ENCODE data around the gene CBFA2T3. TPM values are rescaled to one million over a fixed set of nuclear protein-coding genes. Genes with fewer than 3 reads are reported as not detected.
"Not testable (repeated sequence)": the region's sequence is repeated elsewhere in the genome, so short reads cannot be mapped to it uniquely, and the experiment has no call there.

The CBFA2T3 gene
- total RNA-seq, 1 donor from 2014 or later: 32.8 TPM

DNA sequence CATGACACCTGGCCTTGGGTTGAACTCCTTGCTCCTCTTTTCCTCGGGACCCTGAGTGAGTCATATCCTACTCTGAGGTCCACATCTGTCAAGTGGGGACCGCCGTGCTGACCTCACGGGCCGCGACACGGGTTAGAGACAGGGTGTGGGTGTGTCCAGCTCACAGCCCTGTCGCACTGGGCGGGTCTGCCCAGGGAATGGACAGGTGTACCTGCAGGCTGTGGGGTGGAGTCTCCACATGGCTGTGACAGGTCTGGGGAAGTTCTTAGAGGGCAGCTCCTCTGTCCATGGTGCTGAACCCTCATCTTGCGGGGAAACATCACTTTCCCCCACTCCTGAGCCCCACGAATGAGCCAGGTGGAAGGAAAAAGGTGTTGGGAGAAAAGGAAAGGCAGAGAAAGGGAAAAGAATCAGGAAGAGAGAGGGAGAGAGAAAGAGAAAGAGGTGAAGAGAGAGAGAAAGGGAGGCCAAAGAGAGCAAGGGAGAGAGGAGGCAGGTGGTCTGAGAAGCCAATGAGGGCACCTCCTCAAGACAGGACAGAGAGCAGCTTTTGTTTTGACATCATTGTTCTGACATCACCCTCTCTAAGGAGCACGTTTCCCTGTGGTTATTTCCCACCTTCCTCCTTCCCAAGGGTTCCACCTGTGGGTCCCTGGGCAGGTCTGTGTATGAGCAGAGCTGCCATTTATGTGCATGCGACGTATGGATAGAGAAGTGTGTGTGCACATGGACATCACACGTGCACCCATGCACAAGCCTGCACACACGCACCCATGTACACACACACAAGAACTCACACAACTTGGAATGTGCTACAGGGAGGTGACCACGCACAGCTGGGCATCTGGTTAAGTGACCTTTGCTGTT is 32.6 kb upstream of the CBFA2T3 start:
- TF ChIP-seq, protein P1, sequence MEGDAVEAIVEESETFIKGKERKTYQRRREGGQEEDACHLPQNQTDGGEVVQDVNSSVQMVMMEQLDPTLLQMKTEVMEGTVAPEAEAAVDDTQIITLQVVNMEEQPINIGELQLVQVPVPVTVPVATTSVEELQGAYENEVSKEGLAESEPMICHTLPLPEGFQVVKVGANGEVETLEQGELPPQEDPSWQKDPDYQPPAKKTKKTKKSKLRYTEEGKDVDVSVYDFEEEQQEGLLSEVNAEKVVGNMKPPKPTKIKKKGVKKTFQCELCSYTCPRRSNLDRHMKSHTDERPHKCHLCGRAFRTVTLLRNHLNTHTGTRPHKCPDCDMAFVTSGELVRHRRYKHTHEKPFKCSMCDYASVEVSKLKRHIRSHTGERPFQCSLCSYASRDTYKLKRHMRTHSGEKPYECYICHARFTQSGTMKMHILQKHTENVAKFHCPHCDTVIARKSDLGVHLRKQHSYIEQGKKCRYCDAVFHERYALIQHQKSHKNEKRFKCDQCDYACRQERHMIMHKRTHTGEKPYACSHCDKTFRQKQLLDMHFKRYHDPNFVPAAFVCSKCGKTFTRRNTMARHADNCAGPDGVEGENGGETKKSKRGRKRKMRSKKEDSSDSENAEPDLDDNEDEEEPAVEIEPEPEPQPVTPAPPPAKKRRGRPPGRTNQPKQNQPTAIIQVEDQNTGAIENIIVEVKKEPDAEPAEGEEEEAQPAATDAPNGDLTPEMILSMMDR (IDR thresholded peaks at IDR 0.05): no peak
- Histone ChIP-seq H3K4me1 (no peaks in the 10 kb centered on the region), H3K4me3 (no peak overlapping the region), H3K9me3 (no peaks in the 10 kb centered on the region), H3K36me3 (no peaks in the 10 kb centered on the region), H3K27me3 (no peaks in the 10 kb centered on the region), H3K27ac (no peak overlapping the region)
- DNase-seq (ENCODE audit: low spot score in 2 of 2): no peak
- intact Hi-C loops (cut with DNase I): no loop called here

DNA sequence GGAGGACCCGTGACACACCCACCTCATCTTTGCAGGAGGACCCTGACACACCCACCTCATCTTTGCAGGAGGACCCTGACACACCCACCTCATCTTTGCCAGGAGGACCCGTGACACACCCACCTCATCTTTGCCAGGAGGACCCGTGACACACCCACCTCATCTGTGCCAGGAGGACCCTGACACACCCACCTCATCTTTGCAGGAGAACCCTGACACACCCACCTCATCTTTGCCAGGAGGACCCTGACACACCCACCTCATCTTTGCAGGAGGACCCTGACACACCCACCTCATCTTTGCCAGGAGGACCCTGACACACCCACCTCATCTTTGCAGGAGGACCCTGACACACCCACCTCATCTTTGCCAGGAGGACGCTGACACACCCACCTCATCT is 31.8 kb upstream of the CBFA2T3 start:
- H3K36me3 ChIP-seq; H3K27ac ChIP-seq; H3K27me3 ChIP-seq; H3K4me1 ChIP-seq; H3K4me3 ChIP-seq; DNase-seq (ENCODE audit: low spot score in 2 of 2); intact Hi-C loops (cut with DNase I); H3K9me3 ChIP-seq: not testable (repeated sequence)

DNA sequence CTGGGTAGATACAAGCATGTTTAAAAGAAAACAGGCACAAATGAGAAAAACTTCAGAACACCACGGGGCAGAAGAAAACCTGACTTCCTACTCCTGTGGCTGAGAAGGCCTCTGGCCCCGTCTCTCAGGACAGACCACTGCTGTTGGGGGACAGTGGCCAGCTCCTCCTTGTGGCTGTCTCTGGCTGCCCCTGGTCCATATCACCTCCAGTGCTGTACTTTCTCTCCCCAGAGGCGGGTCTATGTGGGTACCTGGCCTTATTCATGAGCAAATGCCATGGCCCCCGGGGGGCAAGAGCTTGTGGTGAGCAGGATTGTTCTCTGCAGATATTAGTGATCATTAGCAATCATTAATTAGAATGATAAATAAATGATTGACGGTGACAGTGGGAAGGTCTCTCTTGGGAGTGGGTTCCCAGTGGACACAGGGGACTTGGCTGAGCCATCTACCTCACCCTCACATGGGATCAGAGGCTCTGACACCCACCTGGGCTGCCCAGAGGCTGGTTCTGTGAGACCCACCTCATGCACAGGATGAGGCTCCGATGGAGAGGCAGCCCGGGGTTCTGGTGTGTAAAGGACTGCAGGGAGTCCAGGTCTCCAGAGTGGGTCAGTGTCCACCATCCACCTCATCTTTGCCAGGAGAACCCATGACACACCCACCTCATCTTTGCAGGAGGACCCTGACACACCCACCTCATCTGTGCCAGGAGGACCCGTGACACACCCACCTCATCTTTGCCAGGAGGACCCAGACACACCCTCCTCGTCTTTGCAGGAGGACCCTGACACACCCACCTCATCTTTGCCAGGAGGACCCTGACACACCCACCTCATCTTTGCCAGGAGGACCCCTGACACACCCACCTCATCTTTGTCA is 30.6 kb upstream of the CBFA2T3 start:
- H3K4me1 ChIP-seq: no peaks in the 10 kb centered on the region
- no peak overlapping the region for H3K27ac ChIP-seq
- peak in 1 of 2 donors; percentile 19 for DNase-seq (ENCODE audit: low spot score in 2 of 2)
- TF ChIP-seq, protein P1 (IDR thresholded peaks at IDR 0.05): no peak
- no peaks in the 10 kb centered on the region for H3K9me3 ChIP-seq
- no peaks in the 10 kb centered on the region for H3K27me3 ChIP-seq
- no peaks in the 10 kb centered on the region for H3K36me3 ChIP-seq
- H3K4me3 ChIP-seq: no peak overlapping the region
- intact Hi-C loops (cut with DNase I): no loop called here

DNA sequence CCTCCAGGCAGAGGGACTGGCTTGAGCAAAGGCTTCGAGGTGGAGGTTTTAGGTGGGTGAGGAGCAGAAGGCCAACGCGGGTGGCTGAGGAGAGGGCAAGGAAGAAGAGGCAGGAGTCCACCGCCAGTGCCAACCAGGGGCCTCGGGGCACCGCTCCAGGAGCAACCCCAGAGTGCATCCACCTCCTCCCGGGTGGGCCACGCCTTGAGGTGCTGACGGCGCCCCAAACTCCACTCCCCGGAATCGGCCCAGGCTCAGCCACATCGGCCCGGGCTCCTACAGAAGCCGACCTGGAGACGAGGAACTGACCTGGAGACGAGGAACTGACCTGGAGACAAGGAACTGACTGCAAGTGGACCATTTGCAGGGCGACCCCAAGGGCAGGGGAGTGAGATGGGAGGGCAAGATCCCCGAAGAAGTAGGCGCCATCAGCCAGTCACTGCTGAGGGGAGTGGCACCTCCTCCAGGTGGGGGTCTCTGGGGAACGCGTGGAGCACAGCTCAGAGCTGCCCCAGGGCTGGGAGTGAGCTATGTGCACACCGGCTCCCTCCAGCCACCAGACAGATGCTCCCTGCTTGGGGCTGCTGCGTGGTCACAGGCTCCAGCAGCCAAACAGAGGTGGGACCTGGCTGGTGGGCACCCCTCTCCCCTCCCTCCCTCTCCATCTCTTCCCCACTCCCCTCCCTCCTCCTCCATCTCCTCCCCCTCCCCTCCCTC is 29.2 kb upstream of the CBFA2T3 start:
- Histone ChIP-seq H3K4me3 (no peak overlapping the region), H3K9me3 (peaks cover 0 to 3% of the 10 kb centered on the region in 2 donors), H3K4me1 (no peaks in the 10 kb centered on the region), H3K36me3 (no peaks in the 10 kb centered on the region), H3K27ac (no peak overlapping the region), H3K27me3 (no peaks in the 10 kb centered on the region)
- DNase-seq (ENCODE audit: low spot score in 2 of 2): no peak
- intact Hi-C loops (cut with DNase I): no loop called here
- TF ChIP-seq, protein P1 (IDR thresholded peaks at IDR 0.05): no peak

DNA sequence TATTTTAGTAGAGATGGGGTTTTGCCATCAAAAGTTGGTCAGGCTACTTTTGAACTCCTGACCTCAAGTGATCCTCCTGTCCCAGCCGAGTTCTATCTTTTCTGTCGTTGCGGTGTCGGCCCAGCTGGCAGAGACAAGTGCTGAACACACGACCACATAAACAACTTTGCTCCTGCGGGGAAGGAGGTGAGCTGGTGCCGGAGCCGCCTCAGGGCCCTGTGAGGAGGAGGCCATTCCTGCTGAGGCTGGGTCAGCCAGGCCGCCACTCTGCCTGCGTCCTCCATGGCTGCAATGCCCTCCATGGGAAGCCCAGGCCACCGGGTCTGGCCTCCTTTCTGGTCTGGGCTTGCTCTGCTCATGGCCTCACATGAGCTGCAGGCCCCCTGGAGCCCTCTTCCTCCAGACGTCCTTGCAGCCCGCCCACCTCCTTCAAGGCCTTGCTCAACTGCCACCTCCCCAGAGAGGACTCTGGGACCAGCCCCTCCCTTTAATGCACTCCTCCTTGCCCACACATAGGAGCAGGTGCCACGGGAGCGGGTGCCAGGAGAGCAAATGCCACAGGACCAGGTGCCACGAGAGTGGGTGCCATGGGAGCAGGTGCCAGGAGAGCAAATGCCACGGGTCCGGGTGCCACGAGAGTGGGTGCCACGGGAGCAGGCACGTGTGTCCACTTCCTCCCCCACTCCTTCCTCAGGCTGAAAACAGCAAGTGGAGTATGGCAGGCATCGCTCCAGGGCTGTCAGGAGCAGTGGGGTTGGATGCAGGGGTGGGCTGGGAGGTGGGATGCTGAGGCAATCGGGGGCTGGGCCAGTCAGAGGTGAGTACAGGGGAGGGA is 28.4 kb upstream of the CBFA2T3 start:
- Histone ChIP-seq H3K27ac (no peak overlapping the region), H3K27me3 (no peaks in the 10 kb centered on the region), H3K4me1 (no peaks in the 10 kb centered on the region), H3K9me3 (peaks cover 0 to 11% of the 10 kb centered on the region in 2 donors), H3K36me3 (no peaks in the 10 kb centered on the region), H3K4me3 (no peak overlapping the region)
- intact Hi-C loops (cut with DNase I): no loop called here
- TF ChIP-seq, protein P1 (IDR thresholded peaks at IDR 0.05): no peak
- no peak for DNase-seq (ENCODE audit: low spot score in 2 of 2)
